AG09309 (cell line): ENCODE data around the gene WDR47.
"Not testable (repeated sequence)": the region's sequence is repeated elsewhere in the genome, so short reads cannot be mapped to it uniquely, and the experiment has no call there.

ENCODE experiments used
- DNase-seq: peaks from one replicate; pipeline ENCODE4 v3.0.0-alpha.2; 2010; ENCODE audit warnings: low read depth
- H3K4me3 ChIP-seq: 2 replicates; pipeline ENCODE4 v1.5.1; 2011; ENCODE audit warnings: mild to moderate bottlenecking, low read depth, low read length, moderate library complexity; ENCODE audit not compliant: control insufficient read depth
- CTCF ChIP-seq: IDR thresholded peaks from 2 replicates; pipeline ENCODE4 v1.5.1; 2011; ENCODE audit warnings: mild to moderate bottlenecking, low read depth, low read length, inconsistent platforms; ENCODE audit not compliant: insufficient read depth, control insufficient read depth; ENCODE audit errors: missing control alignments

WDR47 gene

DNA sequence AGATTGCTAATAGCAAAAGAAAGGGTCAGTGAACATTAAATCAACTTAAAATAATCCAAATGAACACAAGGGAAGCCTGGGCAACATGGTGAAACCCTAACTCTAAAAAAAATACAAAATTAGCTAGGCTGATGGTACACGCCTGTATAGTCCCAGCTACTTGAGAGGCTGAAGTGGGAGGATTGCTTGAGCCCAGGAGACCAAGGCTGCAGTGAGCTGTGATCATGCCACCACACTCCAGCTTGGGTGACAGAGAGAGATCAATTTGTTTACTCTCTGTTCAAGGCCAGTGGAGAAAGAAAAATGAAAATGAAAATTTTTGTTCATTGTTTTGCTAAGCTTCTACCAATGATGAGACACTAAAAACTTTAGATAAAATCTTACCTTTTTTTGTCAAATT lies 24.8 kb downstream of the WDR47 start:
- no peak for DNase-seq
- no peak overlapping the region for H3K4me3 ChIP-seq
- no peak for TF ChIP-seq CTCF

DNA sequence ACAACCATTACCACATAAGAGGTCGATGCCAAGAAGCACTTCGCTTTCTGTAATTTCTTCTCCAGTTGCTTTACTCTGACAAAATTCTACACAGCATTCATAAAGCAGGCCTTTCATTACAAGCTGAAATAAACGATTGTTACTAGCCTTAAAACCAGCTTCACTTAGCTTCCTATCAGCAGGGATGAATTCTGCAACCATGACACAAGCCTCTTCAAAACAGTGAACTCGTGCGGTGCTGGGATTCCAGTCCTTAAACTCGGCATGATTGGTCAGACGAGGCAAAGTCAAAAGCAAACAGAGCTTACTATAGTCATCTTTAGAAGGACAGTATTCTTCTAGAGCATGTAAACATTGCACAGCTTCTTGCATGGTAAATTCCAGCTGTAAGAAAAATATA lies 30.6 kb downstream of the WDR47 start:
- no peak overlapping the region for H3K4me3 ChIP-seq
- no peak for DNase-seq
- TF ChIP-seq CTCF, result no peak

- not testable (repeated sequence) for H3K4me3 ChIP-seq
These were observed 45.3 kb downstream of the WDR47 start for GRCh38 chr1:108996622-108997021.

GRCh38 chr1:108983114-108983513 lies 58.8 kb downstream of the WDR47 start:
- TF ChIP-seq CTCF, result no peak
- H3K4me3 ChIP-seq, result no peak overlapping the region
- DNase-seq, result no peak

More at GRCh38 chr1:108996622-108997021, 45.3 kb downstream of the WDR47 start:
- DNase-seq, result not testable (repeated sequence)

DNA sequence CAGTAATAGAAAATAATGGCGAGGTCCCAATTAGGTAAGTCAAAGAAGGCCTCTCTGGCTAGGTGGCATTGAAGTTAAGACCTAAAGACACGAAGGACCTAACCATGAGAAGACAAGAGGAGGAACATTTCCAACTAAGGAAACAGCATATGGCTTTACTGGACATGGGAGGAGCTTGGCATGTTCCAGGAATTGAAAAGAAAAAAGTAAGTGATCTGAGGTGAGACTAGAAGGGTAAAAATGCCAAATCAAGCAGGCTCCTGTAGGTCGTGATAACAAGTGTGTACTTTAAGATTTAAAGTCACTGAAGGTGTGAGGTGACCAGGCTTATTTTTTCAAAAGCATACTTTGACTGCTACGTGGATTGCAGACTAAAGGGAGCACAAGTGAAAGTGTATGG lies 65.2 kb downstream of the WDR47 start:
- no peak for DNase-seq
- no peak overlapping the region for H3K4me3 ChIP-seq
- no peak for TF ChIP-seq CTCF

DNA sequence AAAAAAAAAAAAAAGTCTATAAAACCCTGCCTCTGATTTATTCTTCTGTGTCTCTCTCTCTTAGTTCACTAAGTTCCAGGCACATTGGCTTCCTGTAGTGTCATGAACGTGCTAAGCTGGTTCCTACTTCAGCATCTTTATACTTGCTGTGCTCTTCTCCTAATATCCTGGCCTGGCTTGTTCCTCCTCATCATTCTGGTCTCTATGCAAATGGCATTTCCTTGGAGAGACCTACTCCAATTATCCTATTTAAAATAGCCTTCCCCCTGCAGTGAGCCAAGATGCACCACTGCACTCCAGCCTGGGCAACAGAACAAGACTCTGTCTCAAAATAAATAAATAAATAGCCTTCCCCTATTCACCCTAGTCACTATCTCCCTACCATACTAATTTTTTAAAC lies 69.0 kb downstream of the WDR47 start:
- H3K4me3 ChIP-seq, result no peak overlapping the region
- TF ChIP-seq CTCF, result no peak
- DNase-seq, result no peak

DNA sequence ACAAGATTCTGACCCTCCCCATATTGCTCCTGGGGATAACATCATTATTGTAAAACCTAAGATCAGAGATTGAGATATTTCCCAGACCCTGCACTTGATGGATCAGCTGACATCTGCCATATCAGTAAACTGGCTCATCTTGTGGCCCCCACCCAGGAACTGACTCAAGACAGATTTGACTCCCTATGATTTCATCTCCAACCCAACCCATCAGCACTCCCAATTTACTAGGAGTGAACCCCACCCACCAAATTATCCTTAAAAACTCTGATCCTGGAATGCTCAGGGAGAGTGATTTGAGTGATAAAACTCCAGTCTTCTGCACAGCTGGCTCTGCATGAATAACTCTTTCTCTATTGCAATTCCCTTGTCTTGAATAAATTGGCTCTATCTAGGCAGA lies 72.6 kb downstream of the WDR47 start:
- no peak for DNase-seq
- no peak overlapping the region for H3K4me3 ChIP-seq
- no peak for TF ChIP-seq CTCF
